GM21825 (cell line): ENCODE measurements around the gene PDE4B.

Source experiments
- ATAC-seq: cut with Tn5 transposase; IDR thresholded peaks from one replicate; pipeline ENCODE4 v1.9.1; 2021; ENCODE audit warnings: mild to moderate bottlenecking, moderate library complexity; ENCODE audit not compliant: unreplicated experiment

The PDE4B gene

GRCh38 chr1:66223681-66224080 is 431.0 kb downstream of the PDE4B start:
- ATAC-seq, result no peak

- no peak for ATAC-seq
These were observed 434.3 kb downstream of the PDE4B start for GRCh38 chr1:66226985-66227384.

GRCh38 chr1:66227966-66228365 is 435.3 kb downstream of the PDE4B start:
- no peak for ATAC-seq

- no peak for ATAC-seq
These were observed 438.5 kb downstream of the PDE4B start for GRCh38 chr1:66231217-66231616.

GRCh38 chr1:66231681-66232463 is 439.2 kb downstream of the PDE4B start:
- no peak for ATAC-seq

GRCh38 chr1:66237042-66237441 is 444.3 kb downstream of the PDE4B start:
- ATAC-seq, result no peak

- ATAC-seq, result no peak
These were observed 445.2 kb downstream of the PDE4B start for GRCh38 chr1:66237722-66238479.

- no peak for ATAC-seq
These were observed 447.1 kb downstream of the PDE4B start for GRCh38 chr1:66239834-66240233.

- no peak for ATAC-seq
These were observed 448.1 kb downstream of the PDE4B start for GRCh38 chr1:66240491-66241484.

- ATAC-seq, result peak; percentile 70
These were observed 450.2 kb downstream of the PDE4B start for GRCh38 chr1:66242646-66243547.

- no peak for ATAC-seq
These were observed 450.9 kb downstream of the PDE4B start for GRCh38 chr1:66243548-66244130.

- ATAC-seq, result no peak
These were observed 451.7 kb downstream of the PDE4B start for GRCh38 chr1:66244429-66244828.

- no peak for ATAC-seq
These were observed 453.0 kb downstream of the PDE4B start for GRCh38 chr1:66245691-66246090.

- no peak for ATAC-seq
These were observed 453.9 kb downstream of the PDE4B start for GRCh38 chr1:66246351-66247269.

- peak; percentile 52 for ATAC-seq
These were observed 454.9 kb downstream of the PDE4B start for GRCh38 chr1:66247415-66248208.

- no peak for ATAC-seq
These were observed 455.6 kb downstream of the PDE4B start for GRCh38 chr1:66248257-66248656.

- no peak for ATAC-seq
These were observed 456.1 kb downstream of the PDE4B start for GRCh38 chr1:66248746-66249145.

- no peak for ATAC-seq
These were observed 457.4 kb downstream of the PDE4B start for GRCh38 chr1:66250075-66250474.
